ENCODE data around the gene A1BG. TPM values are rescaled to one million over a fixed set of nuclear protein-coding genes. Genes with fewer than 3 reads are reported as not detected.

Gene A1BG
- total and polyA plus RNA-seq, 2 of the 13 experiments (the other 11 are each of a cell fraction or from before 2014, with no cell fraction given), result 14.7 to 41.4 TPM

DNA sequence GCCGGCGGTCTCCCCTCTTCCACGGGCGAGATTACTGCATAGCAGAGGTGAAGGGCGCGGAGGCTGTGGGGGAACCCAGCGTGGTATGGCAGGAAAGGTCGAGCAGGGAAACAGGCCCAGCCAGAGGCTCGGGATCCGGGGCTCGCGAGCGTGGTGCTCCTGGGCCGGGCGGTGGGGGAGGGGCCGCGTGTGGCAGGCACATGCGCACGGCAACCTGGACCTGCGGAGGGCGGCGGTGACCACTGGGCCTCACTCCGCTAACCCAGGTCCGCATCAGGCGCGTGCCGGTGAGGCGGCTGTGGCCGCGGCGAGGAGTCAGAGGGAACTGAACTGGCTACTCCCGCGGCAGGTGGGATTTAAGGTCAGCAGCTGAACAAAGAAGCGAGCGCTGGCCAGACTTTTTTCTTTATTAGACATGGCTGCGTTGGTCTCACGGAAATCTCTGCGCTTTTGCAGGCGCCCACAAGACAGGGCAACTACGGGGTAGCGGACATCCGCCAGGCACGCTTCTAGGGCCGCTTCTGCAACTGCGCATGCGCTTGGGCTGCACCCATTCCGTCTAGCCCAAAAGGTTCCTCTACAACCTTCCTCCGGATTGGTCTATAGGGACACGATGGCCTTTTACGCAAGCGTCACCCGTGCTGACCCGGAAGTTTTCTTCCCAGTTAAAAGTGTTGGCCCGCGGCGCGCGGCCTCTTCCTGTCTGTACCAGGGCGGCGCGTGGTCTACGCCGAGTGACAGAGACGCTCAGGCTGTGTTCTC is 33.5 kb upstream of the A1BG start, which contains the start of gene RPS5 (continued):
- TF ChIP-seq, protein P1, sequence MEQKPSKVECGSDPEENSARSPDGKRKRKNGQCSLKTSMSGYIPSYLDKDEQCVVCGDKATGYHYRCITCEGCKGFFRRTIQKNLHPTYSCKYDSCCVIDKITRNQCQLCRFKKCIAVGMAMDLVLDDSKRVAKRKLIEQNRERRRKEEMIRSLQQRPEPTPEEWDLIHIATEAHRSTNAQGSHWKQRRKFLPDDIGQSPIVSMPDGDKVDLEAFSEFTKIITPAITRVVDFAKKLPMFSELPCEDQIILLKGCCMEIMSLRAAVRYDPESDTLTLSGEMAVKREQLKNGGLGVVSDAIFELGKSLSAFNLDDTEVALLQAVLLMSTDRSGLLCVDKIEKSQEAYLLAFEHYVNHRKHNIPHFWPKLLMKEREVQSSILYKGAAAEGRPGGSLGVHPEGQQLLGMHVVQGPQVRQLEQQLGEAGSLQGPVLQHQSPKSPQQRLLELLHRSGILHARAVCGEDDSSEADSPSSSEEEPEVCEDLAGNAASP (CRISPR knock-in tag; IDR thresholded peaks at IDR 0.05; ENCODE audit: borderline replicate concordance), result peak; percentile 14; the same call in 1 of the 2 replicates
- TF ChIP-seq KAT2B (IDR thresholded peaks at IDR 0.05; ENCODE audit: borderline replicate concordance, low read depth, low read length), result no peak
- TF ChIP-seq, protein P2, sequence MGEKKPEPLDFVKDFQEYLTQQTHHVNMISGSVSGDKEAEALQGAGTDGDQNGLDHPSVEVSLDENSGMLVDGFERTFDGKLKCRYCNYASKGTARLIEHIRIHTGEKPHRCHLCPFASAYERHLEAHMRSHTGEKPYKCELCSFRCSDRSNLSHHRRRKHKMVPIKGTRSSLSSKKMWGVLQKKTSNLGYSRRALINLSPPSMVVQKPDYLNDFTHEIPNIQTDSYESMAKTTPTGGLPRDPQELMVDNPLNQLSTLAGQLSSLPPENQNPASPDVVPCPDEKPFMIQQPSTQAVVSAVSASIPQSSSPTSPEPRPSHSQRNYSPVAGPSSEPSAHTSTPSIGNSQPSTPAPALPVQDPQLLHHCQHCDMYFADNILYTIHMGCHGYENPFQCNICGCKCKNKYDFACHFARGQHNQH (CRISPR knock-in tag; IDR thresholded peaks at IDR 0.05), result peak; percentile 76
- no peak for TF ChIP-seq ZFP62 (CRISPR knock-in tag; IDR thresholded peaks at IDR 0.05)
- no peak; the same call in 1 of the 2 replicates for TF ChIP-seq NR1H2 (CRISPR knock-in tag; IDR thresholded peaks at IDR 0.05; ENCODE audit: borderline replicate concordance, low read depth)
- TF ChIP-seq RBM22 (optimal IDR thresholded peaks at IDR 0.05; ENCODE audit: low read length), result peak; percentile 69
- TF ChIP-seq MIER3 (CRISPR knock-in tag; IDR thresholded peaks at IDR 0.05; ENCODE audit: borderline replicate concordance), result no peak; the same call in 1 of the 2 replicates
- TF ChIP-seq, protein P3, sequence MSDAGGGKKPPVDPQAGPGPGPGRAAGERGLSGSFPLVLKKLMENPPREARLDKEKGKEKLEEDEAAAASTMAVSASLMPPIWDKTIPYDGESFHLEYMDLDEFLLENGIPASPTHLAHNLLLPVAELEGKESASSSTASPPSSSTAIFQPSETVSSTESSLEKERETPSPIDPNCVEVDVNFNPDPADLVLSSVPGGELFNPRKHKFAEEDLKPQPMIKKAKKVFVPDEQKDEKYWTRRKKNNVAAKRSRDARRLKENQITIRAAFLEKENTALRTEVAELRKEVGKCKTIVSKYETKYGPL (CRISPR knock-in tag; IDR thresholded peaks at IDR 0.05), result no peak
- TF ChIP-seq SUZ12 (IDR thresholded peaks at IDR 0.05; ENCODE audit: low read depth, low read length), result no peak
- TF ChIP-seq, protein P4, sequence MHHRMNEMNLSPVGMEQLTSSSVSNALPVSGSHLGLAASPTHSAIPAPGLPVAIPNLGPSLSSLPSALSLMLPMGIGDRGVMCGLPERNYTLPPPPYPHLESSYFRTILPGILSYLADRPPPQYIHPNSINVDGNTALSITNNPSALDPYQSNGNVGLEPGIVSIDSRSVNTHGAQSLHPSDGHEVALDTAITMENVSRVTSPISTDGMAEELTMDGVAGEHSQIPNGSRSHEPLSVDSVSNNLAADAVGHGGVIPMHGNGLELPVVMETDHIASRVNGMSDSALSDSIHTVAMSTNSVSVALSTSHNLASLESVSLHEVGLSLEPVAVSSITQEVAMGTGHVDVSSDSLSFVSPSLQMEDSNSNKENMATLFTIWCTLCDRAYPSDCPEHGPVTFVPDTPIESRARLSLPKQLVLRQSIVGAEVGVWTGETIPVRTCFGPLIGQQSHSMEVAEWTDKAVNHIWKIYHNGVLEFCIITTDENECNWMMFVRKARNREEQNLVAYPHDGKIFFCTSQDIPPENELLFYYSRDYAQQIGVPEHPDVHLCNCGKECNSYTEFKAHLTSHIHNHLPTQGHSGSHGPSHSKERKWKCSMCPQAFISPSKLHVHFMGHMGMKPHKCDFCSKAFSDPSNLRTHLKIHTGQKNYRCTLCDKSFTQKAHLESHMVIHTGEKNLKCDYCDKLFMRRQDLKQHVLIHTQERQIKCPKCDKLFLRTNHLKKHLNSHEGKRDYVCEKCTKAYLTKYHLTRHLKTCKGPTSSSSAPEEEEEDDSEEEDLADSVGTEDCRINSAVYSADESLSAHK (CRISPR knock-in tag; IDR thresholded peaks at IDR 0.05; ENCODE audit: borderline replicate concordance), result no peak
- TF ChIP-seq, protein P5, sequence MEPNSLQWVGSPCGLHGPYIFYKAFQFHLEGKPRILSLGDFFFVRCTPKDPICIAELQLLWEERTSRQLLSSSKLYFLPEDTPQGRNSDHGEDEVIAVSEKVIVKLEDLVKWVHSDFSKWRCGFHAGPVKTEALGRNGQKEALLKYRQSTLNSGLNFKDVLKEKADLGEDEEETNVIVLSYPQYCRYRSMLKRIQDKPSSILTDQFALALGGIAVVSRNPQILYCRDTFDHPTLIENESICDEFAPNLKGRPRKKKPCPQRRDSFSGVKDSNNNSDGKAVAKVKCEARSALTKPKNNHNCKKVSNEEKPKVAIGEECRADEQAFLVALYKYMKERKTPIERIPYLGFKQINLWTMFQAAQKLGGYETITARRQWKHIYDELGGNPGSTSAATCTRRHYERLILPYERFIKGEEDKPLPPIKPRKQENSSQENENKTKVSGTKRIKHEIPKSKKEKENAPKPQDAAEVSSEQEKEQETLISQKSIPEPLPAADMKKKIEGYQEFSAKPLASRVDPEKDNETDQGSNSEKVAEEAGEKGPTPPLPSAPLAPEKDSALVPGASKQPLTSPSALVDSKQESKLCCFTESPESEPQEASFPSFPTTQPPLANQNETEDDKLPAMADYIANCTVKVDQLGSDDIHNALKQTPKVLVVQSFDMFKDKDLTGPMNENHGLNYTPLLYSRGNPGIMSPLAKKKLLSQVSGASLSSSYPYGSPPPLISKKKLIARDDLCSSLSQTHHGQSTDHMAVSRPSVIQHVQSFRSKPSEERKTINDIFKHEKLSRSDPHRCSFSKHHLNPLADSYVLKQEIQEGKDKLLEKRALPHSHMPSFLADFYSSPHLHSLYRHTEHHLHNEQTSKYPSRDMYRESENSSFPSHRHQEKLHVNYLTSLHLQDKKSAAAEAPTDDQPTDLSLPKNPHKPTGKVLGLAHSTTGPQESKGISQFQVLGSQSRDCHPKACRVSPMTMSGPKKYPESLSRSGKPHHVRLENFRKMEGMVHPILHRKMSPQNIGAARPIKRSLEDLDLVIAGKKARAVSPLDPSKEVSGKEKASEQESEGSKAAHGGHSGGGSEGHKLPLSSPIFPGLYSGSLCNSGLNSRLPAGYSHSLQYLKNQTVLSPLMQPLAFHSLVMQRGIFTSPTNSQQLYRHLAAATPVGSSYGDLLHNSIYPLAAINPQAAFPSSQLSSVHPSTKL (CRISPR knock-in tag; IDR thresholded peaks at IDR 0.05), result peak; percentile 29
- TF ChIP-seq ZNF24 (IDR thresholded peaks at IDR 0.05), result no peak
- TF ChIP-seq ZBTB20 (CRISPR knock-in tag; IDR thresholded peaks at IDR 0.05; ENCODE audit: borderline replicate concordance, low read depth), result no peak
- peak; percentile 29; the same call in 1 of the 2 replicates for TF ChIP-seq GZF1 (CRISPR knock-in tag; IDR thresholded peaks at IDR 0.05)
- no peak; the same call in 1 of the 2 replicates for TF ChIP-seq FOXK2 (IDR thresholded peaks at IDR 0.05)
- TF ChIP-seq ZNF17 (CRISPR knock-in tag; IDR thresholded peaks at IDR 0.05), result no peak
- 0 out of 4 replicates have a peak, but pooled peaks of 1 of the 2 experiments have one; percentile 6 for TF ChIP-seq NR2F1 (CRISPR knock-in tag; IDR thresholded peaks at IDR 0.05)
- TF ChIP-seq, protein P6, sequence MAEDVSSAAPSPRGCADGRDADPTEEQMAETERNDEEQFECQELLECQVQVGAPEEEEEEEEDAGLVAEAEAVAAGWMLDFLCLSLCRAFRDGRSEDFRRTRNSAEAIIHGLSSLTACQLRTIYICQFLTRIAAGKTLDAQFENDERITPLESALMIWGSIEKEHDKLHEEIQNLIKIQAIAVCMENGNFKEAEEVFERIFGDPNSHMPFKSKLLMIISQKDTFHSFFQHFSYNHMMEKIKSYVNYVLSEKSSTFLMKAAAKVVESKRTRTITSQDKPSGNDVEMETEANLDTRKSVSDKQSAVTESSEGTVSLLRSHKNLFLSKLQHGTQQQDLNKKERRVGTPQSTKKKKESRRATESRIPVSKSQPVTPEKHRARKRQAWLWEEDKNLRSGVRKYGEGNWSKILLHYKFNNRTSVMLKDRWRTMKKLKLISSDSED (CRISPR knock-in tag; IDR thresholded peaks at IDR 0.05), result peak; percentile 84; the same call in 1 of the 2 replicates
